ENCODE results near the gene DSTN.
A peak's percentile ranks its signal among the peaks of the same experiment; 100 is the strongest.

The DSTN gene

GRCh38 chr20:17569616-17570346 is at the start of gene DSTN:
DSTN (plus strand) TSS chr20:17570075; CDS start chr20:17570209, 134 bp downstream.
- H3K4me3 Mint-ChIP-seq: peak within 1 kb of the TSS; percentile 86
- no peaks in the 10 kb centered on the region for H3K9me3 Mint-ChIP-seq
- H3K4me1 Mint-ChIP-seq (ENCODE audit: low read depth): peaks cover 33% of the 10 kb centered on the region
- H3K27me3 Mint-ChIP-seq: peaks cover 14% of the 10 kb centered on the region
- peak within 1 kb of the TSS; percentile 81 for H3K27ac Mint-ChIP-seq
- no peaks in the 10 kb centered on the region for H3K36me3 Mint-ChIP-seq (ENCODE audit: low read depth)

- no peaks in the 10 kb centered on the region for H3K27me3 Mint-ChIP-seq
- H3K36me3 Mint-ChIP-seq (ENCODE audit: low read depth): no peaks in the 10 kb centered on the region
- H3K9me3 Mint-ChIP-seq: no peaks in the 10 kb centered on the region
- no peaks in the 10 kb centered on the region for H3K4me1 Mint-ChIP-seq (ENCODE audit: low read depth)
- no peak overlapping the region for H3K27ac Mint-ChIP-seq
- H3K4me3 Mint-ChIP-seq: no peak overlapping the region
Observed at GRCh38 chr20:17520583-17520982, 49.3 kb upstream of the DSTN start.

- no peaks in the 10 kb centered on the region for H3K9me3 Mint-ChIP-seq
- H3K27me3 Mint-ChIP-seq: no peaks in the 10 kb centered on the region
- H3K4me1 Mint-ChIP-seq (ENCODE audit: low read depth): no peaks in the 10 kb centered on the region
- H3K4me3 Mint-ChIP-seq: no peak overlapping the region
- H3K36me3 Mint-ChIP-seq (ENCODE audit: low read depth): no peaks in the 10 kb centered on the region
- no peak overlapping the region for H3K27ac Mint-ChIP-seq
Observed at GRCh38 chr20:17522528-17522927, 47.3 kb upstream of the DSTN start.

GRCh38 chr20:17523326-17523725 is 46.5 kb upstream of the DSTN start:
- Mint-ChIP-seq H3K4me3 (no peak overlapping the region), H3K9me3 (no peaks in the 10 kb centered on the region), H3K27me3 (no peaks in the 10 kb centered on the region), H3K27ac (no peak overlapping the region), H3K36me3 (ENCODE audit: low read depth) (no peaks in the 10 kb centered on the region), H3K4me1 (ENCODE audit: low read depth) (no peaks in the 10 kb centered on the region)

- no peaks in the 10 kb centered on the region for H3K9me3 Mint-ChIP-seq
- no peak overlapping the region for H3K27ac Mint-ChIP-seq
- H3K27me3 Mint-ChIP-seq: peaks cover 5% of the 10 kb centered on the region
- H3K4me1 Mint-ChIP-seq (ENCODE audit: low read depth): no peaks in the 10 kb centered on the region
- no peak overlapping the region for H3K4me3 Mint-ChIP-seq
- no peaks in the 10 kb centered on the region for H3K36me3 Mint-ChIP-seq (ENCODE audit: low read depth)
Observed at GRCh38 chr20:17524560-17524959, 45.3 kb upstream of the DSTN start.

- no peaks in the 10 kb centered on the region for H3K36me3 Mint-ChIP-seq (ENCODE audit: low read depth)
- no peak overlapping the region for H3K27ac Mint-ChIP-seq
- peaks cover under 1% of the 10 kb centered on the region for H3K4me1 Mint-ChIP-seq (ENCODE audit: low read depth)
- no peaks in the 10 kb centered on the region for H3K9me3 Mint-ChIP-seq
- H3K4me3 Mint-ChIP-seq: no peak overlapping the region
- H3K27me3 Mint-ChIP-seq: peaks cover 6% of the 10 kb centered on the region
Observed at GRCh38 chr20:17525132-17525531, 44.7 kb upstream of the DSTN start.

GRCh38 chr20:17525650-17526049 is 44.2 kb upstream of the DSTN start:
- Mint-ChIP-seq H3K36me3 (ENCODE audit: low read depth) (no peaks in the 10 kb centered on the region), H3K27ac (no peak overlapping the region), H3K9me3 (no peaks in the 10 kb centered on the region), H3K27me3 (peaks cover 11% of the 10 kb centered on the region), H3K4me1 (ENCODE audit: low read depth) (peaks cover 5% of the 10 kb centered on the region), H3K4me3 (no peak overlapping the region)

GRCh38 chr20:17529586-17529985 is 40.3 kb upstream of the DSTN start:
- Mint-ChIP-seq H3K4me3 (no peak overlapping the region), H3K27ac (no peak overlapping the region), H3K36me3 (ENCODE audit: low read depth) (no peaks in the 10 kb centered on the region), H3K27me3 (peaks cover 16% of the 10 kb centered on the region), H3K9me3 (no peaks in the 10 kb centered on the region), H3K4me1 (ENCODE audit: low read depth) (peaks cover 21% of the 10 kb centered on the region)

GRCh38 chr20:17530153-17530552 is 39.7 kb upstream of the DSTN start:
- Mint-ChIP-seq H3K27ac (peak overlapping the region; percentile 1), H3K4me3 (peak overlapping the region; percentile 43), H3K27me3 (peaks cover 16% of the 10 kb centered on the region), H3K9me3 (no peaks in the 10 kb centered on the region), H3K36me3 (ENCODE audit: low read depth) (no peaks in the 10 kb centered on the region), H3K4me1 (ENCODE audit: low read depth) (peaks cover 21% of the 10 kb centered on the region)

- Mint-ChIP-seq H3K4me3 (peak within 1 kb of the TSS; percentile 85), H3K27ac (peak within 1 kb of the TSS; percentile 84), H3K27me3 (peaks cover 16% of the 10 kb centered on the region), H3K36me3 (ENCODE audit: low read depth) (no peaks in the 10 kb centered on the region), H3K9me3 (no peaks in the 10 kb centered on the region), H3K4me1 (ENCODE audit: low read depth) (peaks cover 21% of the 10 kb centered on the region)
Observed at GRCh38 chr20:17530716-17531664, 38.9 kb upstream of the DSTN start, which contains the start of gene BFSP1. BFSP1 (minus strand) TSS chr20:17531379; CDS start chr20:17531329, 50 bp downstream.

GRCh38 chr20:17531665-17532025 is 38.2 kb upstream of the DSTN start:
- Mint-ChIP-seq H3K27ac (peak overlapping the region; percentile 84), H3K9me3 (no peaks in the 10 kb centered on the region), H3K27me3 (peaks cover 17% of the 10 kb centered on the region), H3K4me3 (peak overlapping the region; percentile 85), H3K4me1 (ENCODE audit: low read depth) (peaks cover 21% of the 10 kb centered on the region), H3K36me3 (ENCODE audit: low read depth) (no peaks in the 10 kb centered on the region)

GRCh38 chr20:17533396-17533795 is 36.5 kb upstream of the DSTN start:
- H3K9me3 Mint-ChIP-seq: no peaks in the 10 kb centered on the region
- no peak overlapping the region for H3K4me3 Mint-ChIP-seq
- H3K27ac Mint-ChIP-seq: no peak overlapping the region
- H3K27me3 Mint-ChIP-seq: peaks cover 22% of the 10 kb centered on the region
- peaks cover 31% of the 10 kb centered on the region for H3K4me1 Mint-ChIP-seq (ENCODE audit: low read depth)
- H3K36me3 Mint-ChIP-seq (ENCODE audit: low read depth): no peaks in the 10 kb centered on the region

GRCh38 chr20:17534077-17534476 is 35.8 kb upstream of the DSTN start:
- Mint-ChIP-seq H3K36me3 (ENCODE audit: low read depth) (no peaks in the 10 kb centered on the region), H3K4me3 (no peak overlapping the region), H3K9me3 (no peaks in the 10 kb centered on the region), H3K4me1 (ENCODE audit: low read depth) (peaks cover 36% of the 10 kb centered on the region), H3K27me3 (peaks cover 22% of the 10 kb centered on the region), H3K27ac (no peak overlapping the region)

GRCh38 chr20:17536944-17537444 is 32.9 kb upstream of the DSTN start:
- Mint-ChIP-seq H3K4me3 (no peak overlapping the region), H3K9me3 (no peaks in the 10 kb centered on the region), H3K36me3 (ENCODE audit: low read depth) (no peaks in the 10 kb centered on the region), H3K27ac (peak overlapping the region; percentile 40), H3K4me1 (ENCODE audit: low read depth) (peaks cover 23% of the 10 kb centered on the region), H3K27me3 (peaks cover 20% of the 10 kb centered on the region)

- peaks cover 23% of the 10 kb centered on the region for H3K4me1 Mint-ChIP-seq (ENCODE audit: low read depth)
- H3K9me3 Mint-ChIP-seq: no peaks in the 10 kb centered on the region
Observed at GRCh38 chr20:17537959-17538358, 31.9 kb upstream of the DSTN start.

More at GRCh38 chr20:17537959-17538358, 31.9 kb upstream of the DSTN start:
- Mint-ChIP-seq H3K27ac (no peak overlapping the region), H3K4me3 (no peak overlapping the region), H3K36me3 (ENCODE audit: low read depth) (no peaks in the 10 kb centered on the region), H3K27me3 (peaks cover 21% of the 10 kb centered on the region)
